ENCODE results near the gene SETD9.

Gene SETD9

GRCh38 chr5:56909294-56910209 lies at the start of gene SETD9:
TSS of gene SETD9 (plus strand) at chr5:56909596. CDS start at chr5:56909646, 50 bp downstream.
- DNase-seq = peak; percentile 91

GRCh38 chr5:56861893-56862485 lies 47.4 kb upstream of the SETD9 start:
- no peak for DNase-seq

GRCh38 chr5:56862909-56863308 lies 46.5 kb upstream of the SETD9 start:
- DNase-seq = no peak

GRCh38 chr5:56871777-56872176 lies 37.6 kb upstream of the SETD9 start:
- DNase-seq = no peak

DNA sequence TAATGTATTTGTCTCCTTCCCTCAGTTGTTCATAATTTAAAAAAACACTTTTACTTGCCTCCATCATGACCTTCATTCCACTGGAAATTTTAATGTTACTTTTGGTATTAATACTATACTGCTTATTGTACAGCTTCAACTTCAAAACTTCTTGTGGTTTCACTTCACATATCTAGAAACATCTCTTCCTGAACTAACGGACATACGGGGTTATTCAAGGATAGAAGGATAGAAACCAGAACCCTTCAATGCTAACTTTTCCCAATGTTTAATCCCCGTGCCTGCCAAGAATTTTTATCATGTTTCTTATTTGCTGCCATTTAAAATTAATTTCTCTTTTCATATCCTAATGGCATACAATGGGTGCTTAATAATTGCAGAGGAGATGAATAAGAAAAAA lies 36.3 kb upstream of the SETD9 start:
- no peak for DNase-seq

- DNase-seq = no peak
Observed at GRCh38 chr5:56876327-56876726, 33.1 kb upstream of the SETD9 start.

GRCh38 chr5:56881571-56881970 lies 27.8 kb upstream of the SETD9 start:
- DNase-seq = no peak

- DNase-seq = no peak
Observed at GRCh38 chr5:56893251-56893951, 16.0 kb upstream of the SETD9 start.

- DNase-seq = no peak
Observed at GRCh38 chr5:56896763-56897162, 12.6 kb upstream of the SETD9 start.

GRCh38 chr5:56898213-56898612 lies 11.2 kb upstream of the SETD9 start:
- no peak for DNase-seq

DNA sequence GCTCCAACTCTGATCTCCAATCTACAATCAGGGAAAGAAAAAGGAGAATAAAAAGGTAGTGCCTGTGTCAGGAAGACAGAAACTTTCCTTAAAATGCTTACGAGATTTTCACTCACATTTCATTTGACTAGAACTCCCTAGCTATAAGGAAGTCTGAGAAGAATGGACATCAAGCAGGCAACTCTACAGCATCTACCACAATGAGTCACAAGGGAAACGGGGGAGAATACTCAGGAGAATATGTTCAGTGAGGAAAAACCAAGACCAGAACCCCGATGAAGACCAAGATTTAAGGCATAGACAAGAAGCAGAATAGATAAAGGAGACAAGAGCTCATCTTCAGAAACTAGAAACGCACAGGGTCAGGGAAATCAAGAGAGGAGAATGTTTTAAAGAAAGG lies 9.0 kb upstream of the SETD9 start:
- DNase-seq = no peak

DNA sequence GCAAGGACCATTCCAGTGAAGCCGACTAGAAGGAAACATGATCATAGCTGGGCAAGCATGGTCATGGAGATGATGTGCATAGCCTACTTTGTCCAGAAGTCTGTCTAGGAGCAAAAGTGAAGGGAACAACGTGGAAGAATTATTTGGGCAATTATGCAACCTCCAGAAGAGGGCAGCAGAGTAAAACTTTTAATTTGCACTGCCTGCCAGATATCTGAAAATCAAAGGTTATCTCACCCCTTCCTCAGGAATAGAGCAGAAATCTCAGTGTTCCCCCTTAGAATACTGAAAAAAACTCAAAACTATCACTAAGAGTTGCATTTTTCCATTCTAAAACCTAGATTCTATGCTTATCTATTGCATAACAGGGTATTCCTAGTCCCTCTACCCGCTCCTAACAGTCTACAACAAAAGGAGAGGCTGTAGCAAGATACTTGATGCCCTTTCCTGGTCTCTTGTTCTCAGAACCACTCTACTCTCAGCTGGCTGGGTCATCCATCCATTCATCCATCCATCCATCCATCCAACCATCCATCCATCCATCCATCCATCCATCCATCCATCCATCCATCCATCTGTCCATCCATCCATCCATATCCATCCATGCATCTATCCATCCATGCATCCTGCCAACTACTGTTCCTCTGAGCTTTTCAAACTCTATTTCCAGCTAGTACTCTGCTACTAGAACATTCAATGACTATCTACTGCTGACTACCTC lies 8.4 kb upstream of the SETD9 start:
- DNase-seq = no peak

DNA sequence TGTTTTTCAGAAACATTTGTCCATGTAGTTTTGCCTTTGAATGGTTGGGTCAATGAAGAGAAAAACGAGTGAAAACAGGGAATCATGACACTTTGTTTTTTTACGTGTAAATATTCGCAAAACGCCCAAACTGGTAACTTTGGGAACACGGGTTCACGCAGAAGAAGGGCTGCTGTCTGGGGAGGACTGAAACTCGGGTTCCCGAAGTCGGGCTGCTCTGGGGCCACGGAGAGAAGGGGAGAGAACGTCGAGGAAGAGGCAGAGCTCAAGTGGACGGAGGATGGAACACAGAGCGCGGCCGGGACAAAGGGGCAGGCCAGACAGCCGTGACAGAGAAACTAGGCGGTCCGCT lies 478 bp upstream of the SETD9 start:
- no peak for DNase-seq

DNA sequence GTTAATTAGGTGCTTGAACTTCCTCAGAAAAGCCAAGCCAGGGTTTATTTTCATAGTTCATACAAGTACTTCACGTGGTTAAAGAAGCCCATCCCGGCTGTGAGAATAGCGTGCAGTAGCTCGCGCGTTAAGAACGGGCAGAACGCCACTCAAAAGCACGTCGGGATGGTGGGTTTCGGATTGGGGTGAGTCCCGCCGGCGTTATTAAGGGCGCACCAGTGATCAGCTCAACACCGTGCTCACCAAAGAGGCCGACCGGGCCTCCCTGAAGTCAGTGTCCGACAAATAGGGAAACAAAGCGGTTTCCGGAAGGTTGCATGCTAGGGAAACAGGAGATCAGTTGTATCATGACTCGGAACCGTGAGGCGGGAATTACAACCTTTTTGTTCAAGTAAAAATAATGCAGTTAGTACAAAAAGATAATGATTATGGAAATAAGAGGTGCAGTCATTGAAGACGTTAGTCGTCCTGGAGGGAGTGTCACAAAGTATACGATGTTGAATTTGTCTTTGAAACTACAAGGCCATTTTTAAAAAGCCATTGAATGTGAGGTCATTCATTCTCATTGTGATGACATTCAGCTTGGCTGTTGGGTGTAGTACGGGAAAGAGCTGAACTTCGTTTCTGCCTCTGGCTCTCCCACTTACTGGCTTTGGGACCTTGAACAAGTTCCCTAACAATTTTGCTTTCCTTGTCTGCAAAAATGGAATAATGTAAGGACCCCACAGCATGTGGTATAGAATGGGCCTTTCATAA lies 992 bp downstream of the SETD9 start:
- no peak for DNase-seq

- DNase-seq = no peak
Observed at GRCh38 chr5:56913766-56914165, 4.4 kb downstream of the SETD9 start.

DNA sequence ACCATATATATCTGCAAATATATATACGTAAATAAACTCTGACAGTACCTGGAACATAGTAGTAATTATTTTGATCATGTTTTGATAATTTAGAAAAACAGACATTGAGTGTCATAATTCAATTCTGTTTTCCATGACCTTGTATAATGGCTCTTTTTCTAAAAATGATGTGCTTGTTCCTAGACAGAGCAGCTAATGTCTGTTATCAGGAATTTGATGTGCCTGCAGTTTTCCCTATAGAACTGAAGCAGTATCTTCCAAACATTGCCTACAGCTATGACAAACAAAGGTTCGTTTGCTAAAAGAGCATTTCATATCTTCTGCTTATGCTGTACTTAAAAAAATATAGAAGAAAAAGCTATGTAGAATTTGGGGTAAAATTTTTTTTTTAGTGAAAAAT lies 5.3 kb downstream of the SETD9 start:
- no peak for DNase-seq

DNA sequence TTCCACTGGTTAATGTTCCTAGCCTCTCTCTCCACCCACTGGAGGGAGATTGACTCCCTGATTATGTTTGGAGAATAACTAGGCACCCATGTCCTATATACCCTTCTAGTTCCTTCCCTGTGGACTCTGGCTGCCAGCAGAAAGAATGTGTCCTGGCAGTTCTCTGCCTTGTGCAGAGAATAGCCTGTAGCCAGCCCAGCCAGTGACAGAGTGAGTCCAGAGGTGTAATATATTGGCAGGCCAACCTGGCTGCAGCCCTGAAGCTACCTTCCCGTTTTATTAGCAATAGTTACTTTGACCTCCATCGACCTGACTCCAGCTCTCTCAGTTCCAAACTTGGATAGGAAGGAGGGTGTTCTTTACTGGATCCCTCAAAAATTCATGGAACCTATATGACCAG lies 8.1 kb downstream of the SETD9 start:
- no peak for DNase-seq

DNA sequence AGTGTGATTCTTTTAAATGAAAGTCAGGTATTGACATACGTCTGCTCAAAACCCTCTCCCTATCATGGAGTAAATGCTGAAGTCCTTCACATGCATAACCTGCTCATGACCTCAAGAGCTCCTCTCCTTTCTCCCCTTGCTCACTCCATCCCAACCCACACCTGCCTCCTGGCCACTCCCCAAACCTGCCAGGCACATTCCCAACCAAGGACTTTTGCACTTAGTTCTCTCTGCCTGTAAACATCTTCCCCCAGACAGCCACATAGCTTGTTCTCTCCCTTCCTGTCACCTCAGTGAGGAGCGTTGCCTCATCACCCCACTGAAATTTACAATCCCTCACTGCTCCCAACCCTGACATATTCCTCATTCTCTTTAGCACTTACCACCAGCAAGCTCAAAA lies 8.7 kb downstream of the SETD9 start:
- DNase-seq = no peak

DNA sequence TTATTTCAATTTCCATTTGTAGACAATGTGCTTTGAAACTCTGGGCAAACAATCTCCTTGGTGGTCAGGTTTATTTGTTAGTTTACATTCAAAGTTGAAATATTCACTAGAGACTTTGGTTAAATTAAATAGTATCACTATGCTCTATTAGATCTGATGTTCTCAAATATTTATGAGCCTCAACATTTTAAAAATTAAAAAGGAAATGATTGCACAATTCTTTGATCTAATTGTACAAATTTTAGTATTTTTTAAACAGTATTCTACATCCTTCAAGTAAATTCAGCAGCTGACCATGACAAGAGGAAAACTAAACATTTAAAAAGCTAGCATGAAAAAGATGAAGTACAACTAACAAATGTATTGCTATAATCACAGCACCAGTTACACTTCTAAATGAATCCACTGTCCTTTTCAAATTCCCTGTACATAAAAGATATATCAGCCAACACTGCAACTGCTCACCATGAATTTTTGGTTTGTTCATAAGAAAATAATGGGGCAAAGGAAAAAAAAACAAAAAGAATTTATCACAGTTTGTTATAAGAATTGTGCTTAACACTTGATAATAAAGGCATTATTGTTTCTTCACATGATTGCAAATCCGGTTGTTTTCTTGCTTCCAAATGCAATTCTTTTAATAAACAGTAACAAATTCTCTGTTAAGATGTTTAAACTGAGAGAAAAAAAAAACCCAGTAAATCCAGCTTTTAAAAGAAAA lies 10.7 kb downstream of the SETD9 start:
- no peak for DNase-seq

DNA sequence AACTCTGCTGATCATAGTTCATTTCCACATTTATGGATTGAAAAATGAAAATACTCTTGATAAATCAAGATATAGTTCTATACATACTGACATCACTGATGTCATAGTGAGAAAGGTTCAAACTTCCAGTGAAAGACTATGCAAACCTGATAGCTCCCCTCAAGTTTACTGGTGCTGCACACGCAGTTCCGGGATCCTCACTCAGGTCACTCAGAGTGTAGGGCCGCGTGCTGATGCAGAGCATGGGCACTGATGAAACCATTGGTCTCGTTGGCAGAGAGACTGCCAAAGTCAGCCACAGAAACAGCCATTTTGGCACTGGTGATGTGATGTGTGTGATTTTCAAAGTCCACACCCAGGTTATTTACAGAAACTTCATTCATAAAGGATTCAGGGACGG lies 13.5 kb downstream of the SETD9 start:
- DNase-seq = no peak

DNA sequence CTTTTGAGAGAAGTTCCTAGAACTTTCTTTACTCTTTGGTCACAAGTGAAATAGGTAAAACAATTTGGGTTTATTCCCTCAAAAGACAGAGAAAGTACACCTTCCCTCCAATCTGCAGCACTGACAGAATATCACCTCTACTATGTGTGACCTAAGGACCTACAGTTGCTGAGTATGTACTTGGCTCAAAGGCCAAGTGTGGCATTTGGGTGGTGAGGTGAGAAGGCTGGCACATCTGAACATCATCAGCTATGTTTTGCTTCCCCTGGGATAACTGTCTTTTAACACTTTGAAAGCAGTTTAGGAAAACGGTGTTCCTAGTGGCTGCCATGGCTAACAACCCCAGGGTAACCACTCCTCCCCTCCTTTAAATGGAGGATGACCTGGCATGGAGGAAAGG lies 24.9 kb downstream of the SETD9 start:
- DNase-seq = no peak

DNA sequence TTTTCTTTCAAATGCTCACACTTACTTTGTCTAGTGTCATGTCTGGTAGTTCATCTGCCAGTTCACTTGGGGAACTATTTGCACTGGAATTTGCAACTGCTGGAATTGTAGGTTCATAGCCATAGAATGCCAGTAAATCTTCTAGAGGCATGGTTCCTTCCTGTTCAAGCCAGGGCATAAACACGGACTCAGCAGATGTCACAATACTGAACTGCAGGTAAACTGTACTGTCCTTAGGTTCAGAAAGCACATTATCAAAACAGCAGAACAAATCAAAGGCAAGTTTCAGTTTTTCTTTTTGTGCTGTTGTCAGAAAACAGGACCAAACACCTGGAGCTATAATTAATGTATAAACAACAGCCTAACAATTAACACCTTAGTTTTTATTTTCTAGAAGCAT lies 29.5 kb downstream of the SETD9 start:
- no peak for DNase-seq
